ENCODE results near the gene ESRRA. TPM values are rescaled to one million over a fixed set of nuclear protein-coding genes. Genes with fewer than 3 reads are reported as not detected.

ESRRA gene
- polyA plus RNA-seq, 1 donor from 2014 or later, result 29.0 TPM

- Histone ChIP-seq H3K9me2 (ENCODE audit: insufficient read depth, low read length) (no peaks in the 10 kb centered on the region), H3K9ac (ENCODE audit: low read length) (peak within 1 kb of the TSS; percentile 93), H2AFZ (ENCODE audit: low read depth, low read length) (peak within 1 kb of the TSS; percentile 65), H3F3A (ENCODE audit: insufficient read depth, low read length, poor library complexity, severe bottlenecking) (no peaks in the 10 kb centered on the region), H3K27me3 (ENCODE audit: insufficient read depth, low read depth, low read length) (peaks cover 2% of the 10 kb centered on the region), H3K4me3 (ENCODE audit: low read length) (peak within 1 kb of the TSS; percentile 90), H4K20me1 (ENCODE audit: insufficient read depth) (no peaks in the 10 kb centered on the region), H3K9me3 (ENCODE audit: low read length) (no peaks in the 10 kb centered on the region), H3K4me2 (ENCODE audit: low read length) (peak within 1 kb of the TSS; percentile 97), H3K27ac (ENCODE audit: low read length) (peak within 1 kb of the TSS; percentile 92), H3K36me3 (ENCODE audit: insufficient read depth, low read length) (no peaks in the 10 kb centered on the region), H3K79me2 (replicated peaks; ENCODE audit: insufficient read depth, low read length) (peaks cover 11% of the 10 kb centered on the region)
- peak; percentile 83 for TF ChIP-seq TAF1 (IDR thresholded peaks at IDR 0.05; ENCODE audit: low read depth)
- TF ChIP-seq MXI1 (conservative IDR thresholded peaks at IDR 0.05; ENCODE audit: poor library complexity, severe bottlenecking), result peak; percentile 55
- no peak for TF ChIP-seq SMC3 (conservative IDR thresholded peaks at IDR 0.05; ENCODE audit: poor library complexity)
- TF ChIP-seq CTCF (IDR thresholded peaks at IDR 0.05; ENCODE audit: poor library complexity, severe bottlenecking), result no peak
- no peak for TF ChIP-seq EZH2 (IDR thresholded peaks at IDR 0.05; ENCODE audit: borderline replicate concordance, insufficient read depth, low read length, poor library complexity, severe bottlenecking)
- TF ChIP-seq REST (IDR thresholded peaks at IDR 0.05; ENCODE audit: borderline replicate concordance), result peak; percentile 85
- TF ChIP-seq RAD21 (conservative IDR thresholded peaks at IDR 0.05), result no peak
- no peak for TF ChIP-seq EP300 (conservative IDR thresholded peaks at IDR 0.05; ENCODE audit: poor library complexity, severe bottlenecking)
- peak; percentile 64 for TF ChIP-seq POLR2AphosphoS5 (IDR thresholded peaks at IDR 0.05)
Observed at GRCh38 chr11:64284048-64284961, 21.0 kb upstream of the ESRRA start, which contains the start of gene BAD. Gene BAD, minus strand, starts transcription at chr11:64284665. Its CDS starts 297 bp downstream, at chr11:64284368.

GRCh38 chr11:64284962-64285884 is 20.1 kb upstream of the ESRRA start, which contains the start of gene GPR137:
Gene GPR137, plus strand, starts transcription at chr11:64285848. Its CDS starts 677 bp downstream, at chr11:64286525.
- Histone ChIP-seq H3K79me2 (replicated peaks; ENCODE audit: insufficient read depth, low read length) (peaks cover 11% of the 10 kb centered on the region), H4K20me1 (ENCODE audit: insufficient read depth) (no peaks in the 10 kb centered on the region), H3K9me3 (ENCODE audit: low read length) (no peaks in the 10 kb centered on the region), H3K9me2 (ENCODE audit: insufficient read depth, low read length) (no peaks in the 10 kb centered on the region), H3K36me3 (ENCODE audit: insufficient read depth, low read length) (no peaks in the 10 kb centered on the region), H3K9ac (ENCODE audit: low read length) (peak within 1 kb of the TSS; percentile 93), H3K27me3 (ENCODE audit: insufficient read depth, low read depth, low read length) (peaks cover 10% of the 10 kb centered on the region), H3F3A (ENCODE audit: insufficient read depth, low read length, poor library complexity, severe bottlenecking) (no peaks in the 10 kb centered on the region), H3K4me2 (ENCODE audit: low read length) (peak within 1 kb of the TSS; percentile 81), H3K27ac (ENCODE audit: low read length) (peak within 1 kb of the TSS; percentile 92), H3K4me3 (ENCODE audit: low read length) (peak within 1 kb of the TSS; percentile 90), H2AFZ (ENCODE audit: low read depth, low read length) (peak within 1 kb of the TSS; percentile 65)
- TF ChIP-seq POLR2AphosphoS5 (IDR thresholded peaks at IDR 0.05) (peak; percentile 48), EZH2 (IDR thresholded peaks at IDR 0.05; ENCODE audit: borderline replicate concordance, insufficient read depth, low read length, poor library complexity, severe bottlenecking) (no peak), MXI1 (conservative IDR thresholded peaks at IDR 0.05; ENCODE audit: poor library complexity, severe bottlenecking) (peak; percentile 25), REST (IDR thresholded peaks at IDR 0.05; ENCODE audit: borderline replicate concordance) (no peak), SMC3 (conservative IDR thresholded peaks at IDR 0.05; ENCODE audit: poor library complexity) (peak; percentile 27)
